ENCODE results near the gene SMC1A.
"Not testable (repeated sequence)": the region's sequence is repeated elsewhere in the genome, so short reads cannot be mapped to it uniquely, and the experiment has no call there.

The SMC1A gene

DNA sequence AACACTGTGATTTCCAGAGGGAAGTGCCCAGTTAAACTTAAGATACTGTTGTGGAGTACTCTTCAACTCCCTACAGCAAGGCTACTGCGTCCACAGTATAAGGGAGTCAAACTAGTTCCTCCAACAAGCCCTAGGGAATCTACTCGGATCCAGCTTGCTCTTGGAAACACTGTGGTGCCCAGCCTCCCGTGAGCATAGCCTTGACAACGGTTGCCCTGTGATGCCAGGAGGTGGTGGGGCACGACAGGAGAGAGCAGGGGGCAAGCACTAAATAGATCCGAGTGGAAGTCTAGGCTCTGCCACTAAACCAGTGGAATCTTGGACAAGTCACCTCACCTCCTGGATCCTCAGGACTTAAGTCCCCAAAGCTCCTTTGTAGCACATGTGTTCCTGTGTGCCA is 45.6 kb downstream of the SMC1A start:
- peaks cover 21 to 31% of the 10 kb centered on the region in 2 donors for H3K36me3 ChIP-seq (ENCODE audit: control insufficient read depth in 1 of 2, insufficient read depth in 2 of 2, low read length in 2 of 2)
- H3K27ac ChIP-seq (ENCODE audit: low read length): no peak overlapping the region
- H3K27me3 ChIP-seq (ENCODE audit: low read depth, low read length): no peaks in the 10 kb centered on the region
- H3K4me1 ChIP-seq (ENCODE audit: control insufficient read depth in 1 of 2, insufficient read depth in 2 of 2, low read length in 2 of 2): no peaks in the 10 kb centered on the region
- no peaks in the 10 kb centered on the region for H3K9me3 ChIP-seq (ENCODE audit: control insufficient read depth in 1 of 2, low read length in 2 of 2)
- no peak overlapping the region for H3K4me3 ChIP-seq (ENCODE audit: low read depth in 1 of 2, low read length in 2 of 2)

DNA sequence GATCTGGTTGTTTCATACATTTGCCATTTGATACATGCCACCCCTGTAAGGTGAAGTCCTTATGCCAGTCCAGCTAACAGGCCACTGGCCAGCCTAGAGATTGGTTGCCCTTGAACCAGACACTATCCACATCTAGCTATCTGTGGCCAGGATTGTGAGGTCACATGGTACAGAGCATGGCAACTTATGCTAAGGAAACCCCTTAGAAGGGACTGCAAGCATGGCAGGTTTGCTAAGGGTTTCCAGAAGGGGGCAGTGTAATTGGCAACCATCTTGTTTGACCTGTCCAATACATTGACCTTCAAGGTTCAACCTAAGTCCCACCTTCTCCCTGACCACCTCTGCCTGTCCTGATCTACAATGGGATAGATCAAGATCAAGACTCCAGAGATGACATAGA is 47.5 kb downstream of the SMC1A start:
- Histone ChIP-seq H3K36me3 (ENCODE audit: control insufficient read depth in 1 of 2, insufficient read depth in 2 of 2, low read length in 2 of 2) (peaks cover 10 to 11% of the 10 kb centered on the region in 2 donors), H3K27ac (ENCODE audit: low read length) (no peak overlapping the region), H3K4me3 (ENCODE audit: low read depth in 1 of 2, low read length in 2 of 2) (no peak overlapping the region), H3K9me3 (ENCODE audit: control insufficient read depth in 1 of 2, low read length in 2 of 2) (no peaks in the 10 kb centered on the region), H3K4me1 (ENCODE audit: control insufficient read depth in 1 of 2, insufficient read depth in 2 of 2, low read length in 2 of 2) (no peaks in the 10 kb centered on the region), H3K27me3 (ENCODE audit: low read depth, low read length) (no peaks in the 10 kb centered on the region)

DNA sequence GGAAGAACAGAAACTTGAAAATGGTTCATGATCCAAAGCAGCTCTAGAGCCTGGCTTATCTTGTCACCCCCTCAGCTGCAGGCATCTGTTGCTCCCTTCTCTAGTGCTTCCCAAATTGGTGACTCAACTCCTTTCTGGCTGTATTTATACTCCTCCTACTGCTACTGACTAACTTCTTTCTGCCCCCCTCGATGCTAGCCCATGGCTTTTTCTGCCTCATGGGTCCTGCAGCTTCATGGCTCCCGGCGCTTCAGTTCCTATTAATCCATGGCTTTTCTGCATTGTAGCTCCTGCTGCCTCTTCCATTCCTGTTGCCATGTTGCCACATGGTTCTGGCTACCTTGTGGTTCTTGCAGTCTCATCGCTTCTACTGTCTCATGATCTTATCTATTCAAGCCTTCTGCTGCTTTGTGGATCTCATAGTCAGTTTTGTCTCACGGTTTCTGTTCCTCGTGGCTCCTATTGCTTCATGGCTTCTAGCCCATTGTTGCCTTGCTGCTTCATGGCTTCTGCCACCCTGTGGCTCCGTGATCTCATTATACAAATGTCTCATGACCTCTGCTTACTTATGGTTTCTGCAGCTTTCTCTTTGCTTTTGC is 48.1 kb downstream of the SMC1A start:
- no peak overlapping the region for H3K27ac ChIP-seq (ENCODE audit: low read length)
- peaks cover 5 to 7% of the 10 kb centered on the region in 2 donors for H3K36me3 ChIP-seq (ENCODE audit: control insufficient read depth in 1 of 2, insufficient read depth in 2 of 2, low read length in 2 of 2)
- no peak overlapping the region for H3K4me3 ChIP-seq (ENCODE audit: low read depth in 1 of 2, low read length in 2 of 2)
- no peaks in the 10 kb centered on the region for H3K9me3 ChIP-seq (ENCODE audit: control insufficient read depth in 1 of 2, low read length in 2 of 2)
- no peaks in the 10 kb centered on the region for H3K4me1 ChIP-seq (ENCODE audit: control insufficient read depth in 1 of 2, insufficient read depth in 2 of 2, low read length in 2 of 2)
- H3K27me3 ChIP-seq (ENCODE audit: low read depth, low read length): no peaks in the 10 kb centered on the region

DNA sequence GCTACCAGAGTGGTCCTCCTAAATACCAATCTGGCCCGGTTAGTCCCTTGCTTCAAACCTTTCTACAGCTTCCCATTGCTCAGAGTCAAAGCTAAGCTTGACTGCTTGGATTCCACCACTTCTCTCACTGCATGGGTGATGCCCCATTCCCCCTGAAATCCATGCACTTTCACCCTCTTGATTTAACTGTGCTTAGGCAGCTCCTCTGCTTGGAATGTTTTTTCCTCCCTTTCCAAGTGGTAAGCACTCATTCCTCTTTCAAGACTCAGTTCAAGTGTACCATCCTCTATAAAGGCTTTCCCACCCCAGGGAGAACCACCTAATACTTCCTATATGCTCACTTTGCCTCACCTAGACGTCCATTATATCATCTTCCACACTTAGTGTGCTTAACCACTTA is 49.1 kb downstream of the SMC1A start:
- Histone ChIP-seq H3K27ac (ENCODE audit: low read length) (no peak overlapping the region), H3K4me3 (ENCODE audit: low read depth in 1 of 2, low read length in 2 of 2) (no peak overlapping the region), H3K4me1 (ENCODE audit: control insufficient read depth in 1 of 2, insufficient read depth in 2 of 2, low read length in 2 of 2) (no peaks in the 10 kb centered on the region), H3K36me3 (ENCODE audit: control insufficient read depth in 1 of 2, insufficient read depth in 2 of 2, low read length in 2 of 2) (peaks cover 0 to under 1% of the 10 kb centered on the region in 2 donors), H3K9me3 (ENCODE audit: control insufficient read depth in 1 of 2, low read length in 2 of 2) (no peaks in the 10 kb centered on the region), H3K27me3 (ENCODE audit: low read depth, low read length) (no peaks in the 10 kb centered on the region)

GRCh38 chrX:53366454-53366853 is 56.0 kb downstream of the SMC1A start:
- H3K27ac ChIP-seq (ENCODE audit: low read length); H3K27me3 ChIP-seq (ENCODE audit: low read depth, low read length); H3K36me3 ChIP-seq (ENCODE audit: control insufficient read depth in 1 of 2, insufficient read depth in 2 of 2, low read length in 2 of 2); H3K4me1 ChIP-seq (ENCODE audit: control insufficient read depth in 1 of 2, insufficient read depth in 2 of 2, low read length in 2 of 2); H3K4me3 ChIP-seq (ENCODE audit: low read depth in 1 of 2, low read length in 2 of 2); H3K9me3 ChIP-seq (ENCODE audit: control insufficient read depth in 1 of 2, low read length in 2 of 2): not testable (repeated sequence)

GRCh38 chrX:53362449-53362848 is 60.0 kb downstream of the SMC1A start:
- no peaks in the 10 kb centered on the region for H3K9me3 ChIP-seq (ENCODE audit: control insufficient read depth in 1 of 2, low read length in 2 of 2)
- no peak overlapping the region for H3K27ac ChIP-seq (ENCODE audit: low read length)
- H3K36me3 ChIP-seq (ENCODE audit: control insufficient read depth in 1 of 2, insufficient read depth in 2 of 2, low read length in 2 of 2): no peaks in the 10 kb centered on the region
- no peak overlapping the region for H3K4me3 ChIP-seq (ENCODE audit: low read depth in 1 of 2, low read length in 2 of 2)
- H3K27me3 ChIP-seq (ENCODE audit: low read depth, low read length): no peaks in the 10 kb centered on the region
- no peaks in the 10 kb centered on the region for H3K4me1 ChIP-seq (ENCODE audit: control insufficient read depth in 1 of 2, insufficient read depth in 2 of 2, low read length in 2 of 2)

- H3K4me1 ChIP-seq (ENCODE audit: control insufficient read depth in 1 of 2, insufficient read depth in 2 of 2, low read length in 2 of 2): no peaks in the 10 kb centered on the region
- H3K4me3 ChIP-seq (ENCODE audit: low read depth in 1 of 2, low read length in 2 of 2): no peak overlapping the region
- H3K9me3 ChIP-seq (ENCODE audit: control insufficient read depth in 1 of 2, low read length in 2 of 2): no peaks in the 10 kb centered on the region
- no peaks in the 10 kb centered on the region for H3K36me3 ChIP-seq (ENCODE audit: control insufficient read depth in 1 of 2, insufficient read depth in 2 of 2, low read length in 2 of 2)
- no peak overlapping the region for H3K27ac ChIP-seq (ENCODE audit: low read length)
- H3K27me3 ChIP-seq (ENCODE audit: low read depth, low read length): no peaks in the 10 kb centered on the region
These were observed 64.5 kb downstream of the SMC1A start for GRCh38 chrX:53357799-53358530.

- no peak overlapping the region for H3K27ac ChIP-seq (ENCODE audit: low read length)
These were observed 66.3 kb downstream of the SMC1A start for GRCh38 chrX:53356186-53356585.

GRCh38 chrX:53354669-53355068 is 67.8 kb downstream of the SMC1A start:
- H3K27me3 ChIP-seq (ENCODE audit: low read depth, low read length): no peaks in the 10 kb centered on the region
- no peak overlapping the region for H3K27ac ChIP-seq (ENCODE audit: low read length)
- H3K9me3 ChIP-seq (ENCODE audit: control insufficient read depth in 1 of 2, low read length in 2 of 2): no peaks in the 10 kb centered on the region
- H3K36me3 ChIP-seq (ENCODE audit: control insufficient read depth in 1 of 2, insufficient read depth in 2 of 2, low read length in 2 of 2): no peaks in the 10 kb centered on the region
- H3K4me3 ChIP-seq (ENCODE audit: low read depth in 1 of 2, low read length in 2 of 2): no peak overlapping the region
- no peaks in the 10 kb centered on the region for H3K4me1 ChIP-seq (ENCODE audit: control insufficient read depth in 1 of 2, insufficient read depth in 2 of 2, low read length in 2 of 2)

More at GRCh38 chrX:53356186-53356585, 66.3 kb downstream of the SMC1A start:
- H3K9me3 ChIP-seq (ENCODE audit: control insufficient read depth in 1 of 2, low read length in 2 of 2): no peaks in the 10 kb centered on the region
- no peaks in the 10 kb centered on the region for H3K27me3 ChIP-seq (ENCODE audit: low read depth, low read length)
- H3K4me1 ChIP-seq (ENCODE audit: control insufficient read depth in 1 of 2, insufficient read depth in 2 of 2, low read length in 2 of 2): no peaks in the 10 kb centered on the region
- H3K4me3 ChIP-seq (ENCODE audit: low read depth in 1 of 2, low read length in 2 of 2): no peak overlapping the region
- no peaks in the 10 kb centered on the region for H3K36me3 ChIP-seq (ENCODE audit: control insufficient read depth in 1 of 2, insufficient read depth in 2 of 2, low read length in 2 of 2)

DNA sequence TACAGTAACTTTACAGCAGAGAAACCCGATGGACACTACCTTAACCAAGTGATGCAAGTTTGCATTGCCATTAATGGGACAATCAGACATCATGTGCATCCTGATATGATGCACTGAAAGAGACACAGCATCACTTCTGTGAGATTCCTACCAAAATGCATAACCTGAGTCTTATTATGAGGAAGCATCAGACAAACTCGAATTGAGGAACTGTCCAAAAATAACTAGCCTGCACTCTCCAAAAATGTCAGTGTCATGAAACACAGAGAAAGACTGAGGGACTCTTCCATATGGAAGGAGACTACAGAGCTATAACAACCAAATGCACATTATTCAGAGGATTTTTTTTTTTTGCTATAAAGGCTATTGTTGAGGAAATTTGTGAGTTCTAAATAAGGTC is 74.5 kb downstream of the SMC1A start:
- Histone ChIP-seq H3K9me3 (ENCODE audit: control insufficient read depth in 1 of 2, low read length in 2 of 2) (no peaks in the 10 kb centered on the region), H3K36me3 (ENCODE audit: control insufficient read depth in 1 of 2, insufficient read depth in 2 of 2, low read length in 2 of 2) (no peaks in the 10 kb centered on the region), H3K27ac (ENCODE audit: low read length) (no peak overlapping the region), H3K4me3 (ENCODE audit: low read depth in 1 of 2, low read length in 2 of 2) (no peak overlapping the region), H3K4me1 (ENCODE audit: control insufficient read depth in 1 of 2, insufficient read depth in 2 of 2, low read length in 2 of 2) (no peaks in the 10 kb centered on the region), H3K27me3 (ENCODE audit: low read depth, low read length) (no peaks in the 10 kb centered on the region)

GRCh38 chrX:53340852-53341645 is 81.4 kb downstream of the SMC1A start:
- Histone ChIP-seq H3K36me3 (ENCODE audit: control insufficient read depth in 1 of 2, insufficient read depth in 2 of 2, low read length in 2 of 2) (no peaks in the 10 kb centered on the region), H3K4me1 (ENCODE audit: control insufficient read depth in 1 of 2, insufficient read depth in 2 of 2, low read length in 2 of 2) (no peaks in the 10 kb centered on the region), H3K9me3 (ENCODE audit: control insufficient read depth in 1 of 2, low read length in 2 of 2) (no peaks in the 10 kb centered on the region), H3K4me3 (ENCODE audit: low read depth in 1 of 2, low read length in 2 of 2) (no peak overlapping the region), H3K27me3 (ENCODE audit: low read depth, low read length) (no peaks in the 10 kb centered on the region), H3K27ac (ENCODE audit: low read length) (no peak overlapping the region)

Data from muscle layer of duodenum (tissue), 2 donors.